Endothelial cell of umbilical vein (primary cell): ENCODE results near the gene TSC22D3. TPM values are rescaled to one million over a fixed set of nuclear protein-coding genes. Genes with fewer than 3 reads are reported as not detected.

Experiments
- BruUV-seq: library from RNA; stranded (reverse); fragments of 400-500 nt; replicated peaks from 2 replicates; lab custom pipeline; 2021; lab: Mats Ljungman, UMichigan
- CTCF ChIA-PET: fragments of 300-600, 350-600 bp; sonication (Branson Sonifier 250); formaldehyde crosslinking; loops from one replicate; lab custom pipeline; 2021; ENCODE audit warnings: antibody characterized with exemption, inconsistent platforms; lab: Charles Lee
- POLR2A ChIA-PET: fragments of 300-600, 350-600 bp; sonication (Branson Sonifier 250); formaldehyde crosslinking; loops from one replicate; lab custom pipeline; 2021; ENCODE audit warnings: antibody characterized with exemption, inconsistent platforms; lab: Charles Lee
- DNase-seq: peaks from one replicate; pipeline ENCODE4 v3.0.0-alpha.2; 2011; ENCODE audit warnings: low read depth, low spot score
- FAIRE-seq: peaks from 2 replicates; lab custom pipeline; 2011; peaks lifted over from hg19 to GRCh38; lab: Jason Lieb, UNC
- H2AFZ ChIP-seq: 2 replicates; pipeline ENCODE4 v1.6.0; 2012; ENCODE audit warnings: low read depth, low read length, control low read depth, inconsistent platforms
- H3K27ac ChIP-seq: 2 replicates; pipeline ENCODE4 v1.5.1; 2011; ENCODE audit warnings: low read depth, mild to moderate bottlenecking, control low read depth, low read length, moderate library complexity; ENCODE audit not compliant: insufficient read depth
- H3K27me3 ChIP-seq, 2 experiments: 2 replicates each; pipeline versions ENCODE4 v1.6.0 to v1.6.1; 2011; ENCODE audit warnings: low read length in 2 of 2, mixed read lengths in 1 of 2; ENCODE audit not compliant: control insufficient read depth in 2 of 2, insufficient read depth in 2 of 2
- H3K36me3 ChIP-seq, 2 experiments: 2 replicates in 1 of 2; 3 replicates in 1 of 2; pipeline ENCODE4 v1.5.1; 2011; ENCODE audit warnings: low read length in 2 of 2, mild to moderate bottlenecking in 1 of 2, moderate library complexity in 1 of 2; ENCODE audit not compliant: control insufficient read depth in 2 of 2, insufficient read depth in 2 of 2; ENCODE audit errors: extremely low read depth in 1 of 2
- H3K4me1 ChIP-seq: 3 replicates; pipeline ENCODE4 v1.5.1; 2011; ENCODE audit warnings: mild to moderate bottlenecking, low read length; ENCODE audit not compliant: control insufficient read depth, insufficient read depth; ENCODE audit errors: extremely low read depth
- H3K4me2 ChIP-seq: 2 replicates; pipeline ENCODE4 v1.6.1; 2011; ENCODE audit warnings: low read length, control low read depth, mixed read lengths; ENCODE audit not compliant: insufficient read depth
- H3K4me3 ChIP-seq, 3 experiments: fragments of 200-600 bp in 1 of 3; sonication (generic), shearing (Covaris generic) in 1 of 3; replicated peaks in 1 of 3; 2 replicates each; pipeline ENCODE4 v1.5.1; 2011 to 2016; ENCODE audit warnings: control low read depth in 3 of 3, low read length in 3 of 3, mild to moderate bottlenecking in 2 of 3, inconsistent platforms in 1 of 3, low read depth in 1 of 3, moderate library complexity in 1 of 3; ENCODE audit not compliant: insufficient read depth in 1 of 3
- H3K79me2 ChIP-seq: 2 replicates; pipeline ENCODE4 v1.6.0; 2012; ENCODE audit warnings: low read length, inconsistent platforms; ENCODE audit not compliant: control insufficient read depth, insufficient read depth
- H3K9ac ChIP-seq: replicated peaks from 2 replicates; pipeline ENCODE3; 2011; ENCODE audit warnings: low read length, control low read depth; ENCODE audit not compliant: insufficient read depth; ENCODE audit errors: extremely low read depth
- H3K9me1 ChIP-seq: replicated peaks from 3 replicates; pipeline ENCODE4 v1.6.0; 2011; ENCODE audit warnings: mild to moderate bottlenecking, low read length; ENCODE audit not compliant: control insufficient read depth, insufficient read depth; ENCODE audit errors: extremely low read depth
- H3K9me3 ChIP-seq: replicated peaks from 2 replicates; pipeline ENCODE4 v1.5.1; 2012; ENCODE audit warnings: low read length, inconsistent platforms; ENCODE audit not compliant: control insufficient read depth, insufficient read depth
- H4K20me1 ChIP-seq: replicated peaks from 2 replicates; pipeline ENCODE3; 2011; ENCODE audit warnings: mild to moderate bottlenecking, low read length; ENCODE audit not compliant: control insufficient read depth, insufficient read depth; ENCODE audit errors: extremely low read depth
- EZH2 ChIP-seq: IDR thresholded peaks from 2 replicates; pipeline ENCODE4 v1.6.1; 2012; ENCODE audit warnings: borderline replicate concordance, low read depth, mild to moderate bottlenecking, moderate library complexity, low read length, inconsistent platforms; ENCODE audit not compliant: severe bottlenecking
- FOS ChIP-seq: IDR thresholded peaks from 2 replicates; pipeline ENCODE4 v1.6.1; 2011; ENCODE audit warnings: mild to moderate bottlenecking, low read length, moderate library complexity, borderline replicate concordance; ENCODE audit not compliant: insufficient read depth
- GATA2 ChIP-seq: IDR thresholded peaks from 2 replicates; pipeline ENCODE4 v1.7.0; 2011; ENCODE audit warnings: low read depth, mild to moderate bottlenecking, moderate library complexity, mixed read lengths, low read length; ENCODE audit not compliant: insufficient read length, insufficient read depth
- JUN ChIP-seq: IDR thresholded peaks from 2 replicates; pipeline ENCODE4 v1.6.1; 2011; ENCODE audit warnings: borderline replicate concordance, low read depth; ENCODE audit not compliant: insufficient read length, insufficient read depth
- MAX ChIP-seq: IDR thresholded peaks from 2 replicates; pipeline ENCODE4 v1.6.1; 2011; ENCODE audit not compliant: insufficient read depth, insufficient read length
- MYC ChIP-seq: IDR thresholded peaks from one replicate; pipeline ENCODE4 v1.6.1; 2011; ENCODE audit warnings: mild to moderate bottlenecking, low read depth, low read length
- POLR2A ChIP-seq: IDR thresholded peaks from 2 replicates; pipeline ENCODE4 v1.6.1; 2012; ENCODE audit warnings: low read depth, mild to moderate bottlenecking, control low read depth, low read length
- POLR2AphosphoS5 ChIP-seq: IDR thresholded peaks from 2 replicates; pipeline ENCODE4 v1.6.1; 2012; ENCODE audit warnings: low read depth, mild to moderate bottlenecking, control low read depth, low read length, moderate library complexity; ENCODE audit not compliant: insufficient read depth
- dilution Hi-C: fragments of 300-500 bp; cut with MboI; formaldehyde crosslinking; loops from one replicate; pipeline ENCODE4 v1.15.0; 2019; ENCODE audit warnings: low sequenced_read_pairs; ENCODE audit not compliant: extremely low pct_ligation_motif_present
- intact Hi-C: fragments of 100-400 bp; cut with micrococcal nuclease; formaldehyde crosslinking; loops from one replicate; pipeline ENCODE4 v1.10.0; 2022
- polyA plus RNA-seq, 4 experiments: library from polyadenylated mRNA; depleted of rRNA in 3 of 4; stranded (reverse) in 3 of 4; unstranded in 1 of 4; fragments of >200 nt; gene quantifications; 2 replicates each; pipeline versions ENCODE4 v1.2.1 to v1.2.3, GENCODE V29; 2011 to 2012; ENCODE audit warnings: missing spikeins in 1 of 4
- total RNA-seq: library from RNA; stranded (reverse); gene quantifications from 2 replicates; pipeline ENCODE4 v1.2.3, GENCODE V29; 2021
- TF ChIP-seq, protein P1 (sequence below), 2 donors: IDR thresholded peaks; 1 replicate in 1 of 2; 2 replicates in 1 of 2; pipeline ENCODE4 v1.5.1; 2011; ENCODE audit warnings: low read length in 2 of 2, mild to moderate bottlenecking in 2 of 2, moderate library complexity in 2 of 2, control low read depth in 1 of 2, inconsistent platforms in 1 of 2, low read depth in 1 of 2; ENCODE audit not compliant: insufficient read depth in 1 of 2; ENCODE audit errors: extremely low read depth in 1 of 2

The TSC22D3 gene
- total and polyA plus RNA-seq, 2 donors (not counting 3 experiments of a cell fraction or from before 2014, with no cell fraction given) = 21.1 to 37.4 TPM

- Histone ChIP-seq H4K20me1 (no peaks in the 10 kb centered on the region), H2AFZ (no peak overlapping the region), H3K4me2 (no peak overlapping the region), H3K9me3 (no peaks in the 10 kb centered on the region), H3K4me3 (no peak overlapping the region), H3K36me3 (no peaks in the 10 kb centered on the region), H3K9me1 (no peaks in the 10 kb centered on the region), H3K27ac (no peak overlapping the region), H3K79me2 (no peaks in the 10 kb centered on the region), H3K9ac (no peak overlapping the region), H3K27me3 (no peaks in the 10 kb centered on the region), H3K4me1 (peaks cover 11% of the 10 kb centered on the region)
- no peak for DNase-seq
- FAIRE-seq = no peak
- POLR2A ChIA-PET = no interaction called here
- dilution Hi-C loops = no loop called here
- BruUV-seq = no TSS peak
- CTCF ChIA-PET = interaction anchor here (0.7 to 8.3 kb wide), 3 partner anchors 10 to 55 kb away, joined by 3 to 142 read pairs (median 4); partner anchors contain the start of gene NCBP2L
- intact Hi-C loops = no loop called here
- no peak for TF ChIP-seq MAX
- TF ChIP-seq GATA2 = no peak
- no peak for TF ChIP-seq FOS
- no peak for TF ChIP-seq POLR2AphosphoS5
- no peak for TF ChIP-seq EZH2
- no peak for TF ChIP-seq MYC
- TF ChIP-seq JUN = no peak
- no peak for TF ChIP-seq POLR2A
- TF ChIP-seq, protein P1, sequence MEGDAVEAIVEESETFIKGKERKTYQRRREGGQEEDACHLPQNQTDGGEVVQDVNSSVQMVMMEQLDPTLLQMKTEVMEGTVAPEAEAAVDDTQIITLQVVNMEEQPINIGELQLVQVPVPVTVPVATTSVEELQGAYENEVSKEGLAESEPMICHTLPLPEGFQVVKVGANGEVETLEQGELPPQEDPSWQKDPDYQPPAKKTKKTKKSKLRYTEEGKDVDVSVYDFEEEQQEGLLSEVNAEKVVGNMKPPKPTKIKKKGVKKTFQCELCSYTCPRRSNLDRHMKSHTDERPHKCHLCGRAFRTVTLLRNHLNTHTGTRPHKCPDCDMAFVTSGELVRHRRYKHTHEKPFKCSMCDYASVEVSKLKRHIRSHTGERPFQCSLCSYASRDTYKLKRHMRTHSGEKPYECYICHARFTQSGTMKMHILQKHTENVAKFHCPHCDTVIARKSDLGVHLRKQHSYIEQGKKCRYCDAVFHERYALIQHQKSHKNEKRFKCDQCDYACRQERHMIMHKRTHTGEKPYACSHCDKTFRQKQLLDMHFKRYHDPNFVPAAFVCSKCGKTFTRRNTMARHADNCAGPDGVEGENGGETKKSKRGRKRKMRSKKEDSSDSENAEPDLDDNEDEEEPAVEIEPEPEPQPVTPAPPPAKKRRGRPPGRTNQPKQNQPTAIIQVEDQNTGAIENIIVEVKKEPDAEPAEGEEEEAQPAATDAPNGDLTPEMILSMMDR (IDR thresholded peaks at IDR 0.05; ENCODE audit: extremely low read depth in 1 of 2, insufficient read depth in 1 of 2, low read depth in 1 of 2, low read length in 2 of 2) = no peak
These were observed 53.5 kb downstream of the TSC22D3 start for GRCh38 chrX:107721966-107722707.
